Measurements from ENCODE around the gene CDADC1.

Gene CDADC1

DNA sequence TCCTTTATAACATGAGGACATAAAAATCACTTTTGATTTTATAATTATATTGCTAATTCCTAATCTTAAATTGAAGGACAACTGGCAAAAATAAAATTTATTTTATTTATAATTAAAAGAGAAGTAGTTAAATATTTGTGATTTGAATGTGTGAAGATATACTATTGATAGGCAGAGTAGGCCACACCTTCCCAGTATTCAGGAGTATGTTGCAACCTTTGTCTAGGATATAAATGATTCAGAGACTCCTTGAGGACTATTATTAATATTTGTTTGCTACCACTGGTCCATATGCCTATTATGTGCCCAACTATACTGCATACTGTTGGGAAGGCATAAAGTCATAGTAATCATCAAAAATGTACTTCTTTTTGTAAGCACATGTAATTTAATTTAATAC, 94.2 kb downstream of the CDADC1 start:
- H3K27ac ChIP-seq = no peak overlapping the region
- no peak for TF ChIP-seq ZFX (IDR thresholded peaks at IDR 0.05; ENCODE audit: borderline replicate concordance)
- TF ChIP-seq, protein P1, sequence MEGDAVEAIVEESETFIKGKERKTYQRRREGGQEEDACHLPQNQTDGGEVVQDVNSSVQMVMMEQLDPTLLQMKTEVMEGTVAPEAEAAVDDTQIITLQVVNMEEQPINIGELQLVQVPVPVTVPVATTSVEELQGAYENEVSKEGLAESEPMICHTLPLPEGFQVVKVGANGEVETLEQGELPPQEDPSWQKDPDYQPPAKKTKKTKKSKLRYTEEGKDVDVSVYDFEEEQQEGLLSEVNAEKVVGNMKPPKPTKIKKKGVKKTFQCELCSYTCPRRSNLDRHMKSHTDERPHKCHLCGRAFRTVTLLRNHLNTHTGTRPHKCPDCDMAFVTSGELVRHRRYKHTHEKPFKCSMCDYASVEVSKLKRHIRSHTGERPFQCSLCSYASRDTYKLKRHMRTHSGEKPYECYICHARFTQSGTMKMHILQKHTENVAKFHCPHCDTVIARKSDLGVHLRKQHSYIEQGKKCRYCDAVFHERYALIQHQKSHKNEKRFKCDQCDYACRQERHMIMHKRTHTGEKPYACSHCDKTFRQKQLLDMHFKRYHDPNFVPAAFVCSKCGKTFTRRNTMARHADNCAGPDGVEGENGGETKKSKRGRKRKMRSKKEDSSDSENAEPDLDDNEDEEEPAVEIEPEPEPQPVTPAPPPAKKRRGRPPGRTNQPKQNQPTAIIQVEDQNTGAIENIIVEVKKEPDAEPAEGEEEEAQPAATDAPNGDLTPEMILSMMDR (IDR thresholded peaks at IDR 0.05) = no peak

DNA sequence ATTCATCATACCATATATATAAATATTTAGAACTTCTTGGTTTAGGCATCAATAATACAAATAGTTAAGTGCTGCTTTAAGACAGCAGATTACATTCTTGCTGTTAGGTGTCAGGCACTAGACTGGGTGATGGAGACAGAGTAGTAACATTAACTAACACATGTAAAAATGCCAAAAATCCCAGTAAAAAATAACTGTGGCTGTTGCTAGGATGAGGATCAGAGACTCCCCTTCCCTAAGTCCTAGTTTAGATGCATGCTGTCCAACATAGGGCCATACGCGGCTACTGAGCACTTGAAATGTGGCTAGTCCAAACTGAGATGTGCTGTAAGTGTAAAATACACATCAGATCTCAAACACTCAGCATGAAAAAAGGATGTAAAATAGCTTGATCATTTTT, 94.7 kb downstream of the CDADC1 start:
- no peak for TF ChIP-seq ZFX (IDR thresholded peaks at IDR 0.05; ENCODE audit: borderline replicate concordance)
- TF ChIP-seq, protein P1 (IDR thresholded peaks at IDR 0.05) = no peak
- H3K27ac ChIP-seq = no peak overlapping the region
